GM23248 (cell line): ENCODE data around the gene U2AF1L4.

Experiments used
- EZH2 ChIP-seq: fragments of 200-600 bp; sonication (generic); IDR thresholded peaks from 2 replicates; pipeline ENCODE4 v1.6.1; 2018; ENCODE audit warnings: antibody characterized with exemption, mild to moderate bottlenecking; ENCODE audit not compliant: insufficient read depth, poor library complexity, severe bottlenecking
- EZH2phosphoT487 ChIP-seq: fragments of 200-600 bp; sonication (generic); IDR thresholded peaks from 2 replicates; pipeline ENCODE4 v1.6.1; 2018; ENCODE audit warnings: antibody characterized with exemption, moderate library complexity, mild to moderate bottlenecking, low read depth; ENCODE audit not compliant: insufficient read depth

DNA sequence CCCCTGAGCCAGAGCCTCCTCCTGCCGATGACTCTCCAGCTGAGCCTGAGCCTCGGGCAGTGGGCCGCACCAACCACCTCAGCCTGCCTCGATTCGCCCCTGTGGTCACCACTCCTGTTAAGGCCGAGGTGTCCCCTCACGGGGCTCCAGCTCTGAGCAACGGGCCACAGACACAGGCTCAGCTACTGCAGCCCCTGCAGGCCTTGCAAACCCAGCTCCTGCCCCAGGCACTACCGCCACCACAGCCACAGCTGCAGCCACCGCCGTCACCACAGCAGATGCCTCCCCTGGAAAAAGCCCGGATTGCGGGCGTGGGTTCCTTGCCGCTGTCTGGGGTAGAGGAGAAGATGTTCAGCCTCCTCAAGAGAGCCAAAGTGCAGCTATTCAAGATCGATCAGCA is 23.8 kb downstream of the U2AF1L4 start:
- TF ChIP-seq EZH2 (no peak), EZH2phosphoT487 (no peak)
